CD14-positive monocyte (primary cell): ENCODE results near the gene NXPH1. TPM values are rescaled to one million over a fixed set of nuclear protein-coding genes. Genes with fewer than 3 reads are reported as not detected.

Experiments
- DNase-seq, 3 donors: peaks; one replicate each; pipeline ENCODE4 v3.0.0-alpha.2; 2011 to 2022
- H2AFZ ChIP-seq: 2 replicates; pipeline ENCODE4 v1.6.0; 2012; ENCODE audit warnings: mild to moderate bottlenecking, low read depth, low read length, inconsistent platforms; ENCODE audit not compliant: insufficient read depth, poor library complexity, severe bottlenecking
- H3K27ac ChIP-seq, 2 donors: 1 replicate in 1 of 2; 2 replicates in 1 of 2; pipeline ENCODE4 v1.5.1; 2012 to 2013; ENCODE audit warnings: low read length in 2 of 2, control low read depth in 1 of 2, inconsistent platforms in 1 of 2, low read depth in 1 of 2, mild to moderate bottlenecking in 1 of 2
- H3K27me3 ChIP-seq, 2 donors: one replicate each; pipeline versions ENCODE4 v1.6.0 to v1.6.1; 2011 to 2013; ENCODE audit warnings: low read length in 2 of 2; ENCODE audit not compliant: control insufficient read depth in 2 of 2, insufficient read depth in 2 of 2
- H3K36me3 ChIP-seq, 2 donors: replicated peaks in 1 of 2; 1 replicate in 1 of 2; 2 replicates in 1 of 2; pipeline versions ENCODE4 v1.5.1 to v1.6.1; 2012 to 2013; ENCODE audit warnings: low read length in 2 of 2, control low read depth in 1 of 2, inconsistent platforms in 1 of 2, mild to moderate bottlenecking in 1 of 2; ENCODE audit not compliant: insufficient read depth in 2 of 2, control insufficient read depth in 1 of 2
- H3K4me1 ChIP-seq, 2 donors: 1 replicate in 1 of 2; 2 replicates in 1 of 2; pipeline versions ENCODE4 v1.5.1 to v1.6.1; 2012 to 2013; ENCODE audit warnings: low read length in 2 of 2, control low read depth in 1 of 2, inconsistent platforms in 1 of 2, mild to moderate bottlenecking in 1 of 2, moderate library complexity in 1 of 2; ENCODE audit not compliant: insufficient read depth in 2 of 2, control insufficient read depth in 1 of 2
- H3K4me2 ChIP-seq: replicated peaks from 2 replicates; pipeline ENCODE3; 2012; ENCODE audit warnings: low read length, moderate library complexity, mild to moderate bottlenecking; ENCODE audit not compliant: poor library complexity, severe bottlenecking; ENCODE audit errors: extremely low read depth
- H3K4me3 ChIP-seq, 3 experiments: fragments of 200-600 bp in 1 of 3; sonication (generic) in 1 of 3; replicated peaks in 1 of 3; 1 replicate in 2 of 3; 2 replicates in 1 of 3; pipeline ENCODE4 v1.5.1; 2011 to 2013; ENCODE audit warnings: low read length in 3 of 3, mild to moderate bottlenecking in 3 of 3, control low read depth in 2 of 3, low read depth in 2 of 3, inconsistent platforms in 1 of 3, moderate library complexity in 1 of 3
- H3K79me2 ChIP-seq: 2 replicates; pipeline ENCODE4 v1.6.0; 2012; ENCODE audit warnings: mild to moderate bottlenecking, control low read depth, inconsistent platforms, low read length, moderate library complexity; ENCODE audit not compliant: insufficient read depth
- H3K9ac ChIP-seq: 2 replicates; pipeline ENCODE4 v1.6.0; 2017; ENCODE audit warnings: low read length, mild to moderate bottlenecking; ENCODE audit not compliant: insufficient read depth, poor library complexity, severe bottlenecking
- H3K9me3 ChIP-seq, 2 donors: replicated peaks in 1 of 2; 1 replicate in 1 of 2; 2 replicates in 1 of 2; pipeline versions ENCODE4 v1.5.1 to v1.6.1; 2012 to 2013; ENCODE audit warnings: low read length in 2 of 2, control low read depth in 1 of 2; ENCODE audit not compliant: control insufficient read depth in 1 of 2, insufficient read depth in 1 of 2
- H4K20me1 ChIP-seq: 2 replicates; pipeline ENCODE4 v1.6.0; 2012; ENCODE audit warnings: mild to moderate bottlenecking, low read length, control low read depth, moderate library complexity; ENCODE audit not compliant: insufficient read depth
- H3K27ac Mint-ChIP-seq, 7 donors: one replicate each; pipeline ENCODE4 v1.8.0; 2020; ENCODE audit warnings: mild to moderate bottlenecking in 7 of 7, mixed read lengths in 7 of 7, moderate library complexity in 6 of 7, inconsistent platforms in 2 of 7
- H3K27me3 Mint-ChIP-seq, 3 donors: one replicate each; pipeline ENCODE4 v1.8.0; 2021 to 2022; ENCODE audit warnings: low read depth in 3 of 3, mild to moderate bottlenecking in 3 of 3, mixed read lengths in 3 of 3, moderate library complexity in 3 of 3, inconsistent platforms in 1 of 3
- H3K36me3 Mint-ChIP-seq, 2 donors: one replicate each; pipeline ENCODE4 v1.8.0; 2020; ENCODE audit warnings: mixed read lengths in 2 of 2, inconsistent platforms in 1 of 2, mild to moderate bottlenecking in 1 of 2
- H3K4me1 Mint-ChIP-seq: one replicate; pipeline ENCODE4 v1.8.0; 2020; ENCODE audit warnings: mild to moderate bottlenecking, mixed read lengths
- H3K4me3 Mint-ChIP-seq, 2 donors: one replicate each; pipeline ENCODE4 v1.8.0; 2020; ENCODE audit warnings: mild to moderate bottlenecking in 2 of 2, mixed read lengths in 2 of 2, moderate library complexity in 1 of 2
- H3K9me3 Mint-ChIP-seq, 7 donors: one replicate each; pipeline ENCODE4 v1.8.0; 2020 to 2022; ENCODE audit warnings: mixed read lengths in 7 of 7, mild to moderate bottlenecking in 6 of 7, moderate library complexity in 6 of 7, inconsistent platforms in 2 of 7
- CTCF ChIP-seq: fragments of 200-600 bp; IDR thresholded peaks from one replicate; pipeline ENCODE4 v1.8.0; 2022; ENCODE audit warnings: antibody characterized with exemption, mild to moderate bottlenecking
- WGBS: methylation state at CpG from one replicate; pipeline ENCODE4 v1.1.5; 2013; ENCODE audit warnings: missing lambda C conversion rate; ENCODE audit not compliant: insufficient coverage; 5-methylcytosine and 5-hydroxymethylcytosine counted together
- intact Hi-C, 2 donors: fragments of 100-400 bp; cut with micrococcal nuclease; formaldehyde crosslinking; loops; one replicate each; pipeline versions ENCODE4 v1.15.0 to v1.15.1; 2023
- polyA plus RNA-seq, 3 donors: library from polyadenylated mRNA; depleted of rRNA in 1 of 3; unstranded in 2 of 3; stranded (reverse) in 1 of 3; fragments of 300-500 nt in 2 of 3; fragments of >200 nt in 1 of 3; fragmentation: Illumina TruSeq in 2 of 3; gene quantifications; 1 replicate in 2 of 3; 2 replicates in 1 of 3; pipeline ENCODE4 v1.2.3, GENCODE V29; 2012 to 2021

The NXPH1 gene
- polyA plus RNA-seq, 3 donors = not detected

- Histone ChIP-seq H3K79me2 (no peaks in the 10 kb centered on the region), H4K20me1 (no peaks in the 10 kb centered on the region), H3K4me3 (no peak overlapping the region), H2AFZ (no peak overlapping the region), H3K4me2 (no peak overlapping the region), H3K9me3 (no peaks in the 10 kb centered on the region), H3K27ac (no peak overlapping the region), H3K36me3 (no peaks in the 10 kb centered on the region), H3K9ac (no peak overlapping the region), H3K27me3 (no peaks in the 10 kb centered on the region), H3K4me1 (no peaks in the 10 kb centered on the region)
- Mint-ChIP-seq H3K4me1 (no peaks in the 10 kb centered on the region), H3K27ac (no peak overlapping the region), H3K4me3 (no peak overlapping the region), H3K9me3 (peaks cover 0 to 3% (median 0%) of the 10 kb centered on the region in 7 donors), H3K27me3 (peaks cover 0 to 3% (median 0%) of the 10 kb centered on the region in 3 donors), H3K36me3 (no peaks in the 10 kb centered on the region)
- intact Hi-C loops = no loop called here
- TF ChIP-seq CTCF = no peak
- no peak for DNase-seq
- no CpG with 5 or more reads among the region's 2 CpGs for WGBS
These were observed 179.8 kb downstream of the NXPH1 start for GRCh38 chr7:8613191-8613590.

- no peaks in the 10 kb centered on the region for H3K27me3 ChIP-seq
- DNase-seq = no peak
- intact Hi-C loops = no loop called here
- no peaks in the 10 kb centered on the region for H3K36me3 ChIP-seq
- Mint-ChIP-seq H3K27ac (no peak overlapping the region), H3K27me3 (peaks cover 0 to 1% (median 0%) of the 10 kb centered on the region in 3 donors), H3K4me1 (no peaks in the 10 kb centered on the region), H3K36me3 (no peaks in the 10 kb centered on the region), H3K4me3 (no peak overlapping the region), H3K9me3 (peaks cover 0 to 3% (median 0%) of the 10 kb centered on the region in 7 donors)
- no CpG with 5 or more reads among the region's 5 CpGs for WGBS
- H3K4me2 ChIP-seq = no peak overlapping the region
- H3K4me3 ChIP-seq = no peak overlapping the region
- no peak overlapping the region for H3K9ac ChIP-seq
- peaks cover 0 to 5% of the 10 kb centered on the region in 2 donors for H3K9me3 ChIP-seq
- H4K20me1 ChIP-seq = no peaks in the 10 kb centered on the region
- no peak for TF ChIP-seq CTCF
- H3K27ac ChIP-seq = no peak overlapping the region
- no peak overlapping the region for H2AFZ ChIP-seq
- no peaks in the 10 kb centered on the region for H3K79me2 ChIP-seq
- H3K4me1 ChIP-seq = no peaks in the 10 kb centered on the region
These were observed 181.6 kb downstream of the NXPH1 start for GRCh38 chr7:8615019-8615418.
